GM18873 (cell line): ENCODE measurements around the gene GPR146.
A peak's percentile ranks its signal among the peaks of the same experiment; 100 is the strongest.
"Not testable (repeated sequence)": the region's sequence is repeated elsewhere in the genome, so short reads cannot be mapped to it uniquely, and the experiment has no call there.

ENCODE experiments used
- ATAC-seq: cut with Tn5 transposase; IDR thresholded peaks from one replicate; pipeline ENCODE4 v1.9.1; 2021; ENCODE audit warnings: mild to moderate bottlenecking, moderate library complexity, moderate number of reproducible peaks; ENCODE audit not compliant: unreplicated experiment, low FRiP score

The GPR146 gene

DNA sequence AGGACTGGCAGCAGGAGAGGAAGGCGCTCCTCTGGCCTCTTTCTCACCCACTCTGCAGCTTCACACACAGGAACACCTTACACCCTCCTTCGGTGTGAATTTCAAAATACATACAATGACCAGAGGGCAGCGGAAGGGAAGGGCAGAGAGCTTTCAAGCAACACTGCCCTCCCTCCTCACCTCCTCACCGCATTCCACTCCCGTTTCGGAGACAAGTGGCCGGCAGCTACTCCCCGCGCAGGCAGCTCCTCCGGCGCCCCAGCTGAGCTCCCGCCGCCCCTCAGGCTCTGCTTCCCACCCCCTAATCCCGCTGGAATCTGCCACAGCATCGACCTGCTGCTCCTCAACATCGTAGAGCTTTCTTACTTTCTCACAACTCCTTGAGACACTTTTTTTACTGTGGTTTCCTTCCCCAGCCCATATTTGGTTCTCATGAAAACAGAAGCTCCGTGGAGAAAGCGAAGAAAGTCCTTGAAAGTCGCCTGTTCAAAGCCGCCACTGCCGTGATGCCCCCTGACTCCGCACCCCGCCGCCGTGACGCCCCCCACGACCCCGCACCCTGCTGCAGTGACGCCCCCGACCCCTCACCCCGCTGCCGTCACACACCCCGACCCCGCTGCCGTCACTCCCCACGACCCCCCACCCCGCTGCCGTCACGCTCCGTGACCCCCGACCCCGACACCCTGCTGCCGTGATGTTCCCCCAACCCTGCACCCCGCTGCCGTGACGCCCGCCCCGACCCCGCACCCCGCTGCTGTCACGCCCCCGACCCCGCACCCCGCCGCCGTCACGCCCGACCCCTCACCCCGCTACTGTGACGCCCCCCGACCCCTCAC, 29.0 kb downstream of the GPR146 start:
- no peak for ATAC-seq

- ATAC-seq: not testable (repeated sequence)
Observed at GRCh38 chr7:1074018-1074417, 29.7 kb downstream of the GPR146 start.

- ATAC-seq: no peak
Observed at GRCh38 chr7:1074593-1075431, 30.5 kb downstream of the GPR146 start.

- ATAC-seq: no peak
Observed at GRCh38 chr7:1076184-1077072, 32.1 kb downstream of the GPR146 start.

DNA sequence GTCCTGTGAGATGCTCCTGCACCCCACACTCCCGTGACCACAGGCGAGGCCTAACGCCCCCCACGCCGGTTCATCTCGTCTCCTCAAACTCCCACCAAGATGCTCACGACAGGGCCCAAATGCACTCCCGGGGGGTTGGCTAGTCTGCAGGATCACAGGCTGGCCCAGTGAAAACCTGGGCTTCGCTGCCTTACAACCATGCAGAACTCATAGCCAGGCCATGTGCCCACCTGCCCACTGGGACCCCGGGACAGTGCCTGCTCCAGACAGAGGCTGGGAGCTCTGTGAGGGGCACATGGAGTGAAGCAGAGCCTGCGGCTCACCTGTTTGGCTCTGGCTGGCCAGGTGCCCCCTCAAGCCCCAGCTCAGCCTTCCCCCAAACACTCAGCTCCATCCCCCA, 34.2 kb downstream of the GPR146 start:
- ATAC-seq: no peak

- no peak for ATAC-seq
Observed at GRCh38 chr7:1078985-1079384, 34.6 kb downstream of the GPR146 start.

DNA sequence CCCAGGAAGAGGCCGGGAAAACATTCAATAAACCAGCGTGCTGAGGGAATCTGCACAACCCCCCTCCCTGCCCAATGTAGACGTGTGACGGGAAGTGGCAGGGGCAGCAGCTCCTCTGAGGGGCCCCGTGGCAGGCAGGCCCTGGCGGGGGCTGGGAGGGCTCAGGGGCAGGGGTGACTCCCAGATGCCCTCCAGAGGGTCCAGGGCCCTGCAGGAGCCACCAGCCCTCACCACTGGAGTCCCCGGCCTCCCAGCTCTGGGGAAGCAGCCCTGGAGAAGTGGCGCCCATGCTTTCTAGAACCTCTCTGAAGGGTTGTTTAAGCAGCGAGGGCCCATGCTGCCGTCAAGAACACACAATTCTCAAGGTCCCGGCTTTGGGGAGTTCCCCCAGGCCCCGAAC, 35.2 kb downstream of the GPR146 start:
- no peak for ATAC-seq

GRCh38 chr7:1080252-1080920, 36.0 kb downstream of the GPR146 start:
- no peak for ATAC-seq

DNA sequence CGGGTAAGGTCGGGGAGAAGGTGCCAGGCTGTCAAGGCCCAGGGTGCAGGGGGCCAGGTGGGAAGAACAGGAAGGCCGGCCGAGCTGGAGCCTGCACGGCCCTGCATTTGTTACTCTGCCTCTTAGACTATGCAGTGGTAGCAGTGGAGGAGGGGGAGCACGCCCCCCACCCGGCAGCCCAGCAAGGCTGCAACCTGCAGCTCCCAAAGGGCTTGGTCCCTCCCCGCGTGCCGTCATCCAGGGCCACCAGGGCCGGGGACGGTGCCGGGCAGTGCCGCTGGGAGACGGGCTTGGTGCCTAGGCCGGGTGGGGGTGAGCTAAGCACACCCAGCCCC, 36.5 kb downstream of the GPR146 start:
- ATAC-seq: no peak

DNA sequence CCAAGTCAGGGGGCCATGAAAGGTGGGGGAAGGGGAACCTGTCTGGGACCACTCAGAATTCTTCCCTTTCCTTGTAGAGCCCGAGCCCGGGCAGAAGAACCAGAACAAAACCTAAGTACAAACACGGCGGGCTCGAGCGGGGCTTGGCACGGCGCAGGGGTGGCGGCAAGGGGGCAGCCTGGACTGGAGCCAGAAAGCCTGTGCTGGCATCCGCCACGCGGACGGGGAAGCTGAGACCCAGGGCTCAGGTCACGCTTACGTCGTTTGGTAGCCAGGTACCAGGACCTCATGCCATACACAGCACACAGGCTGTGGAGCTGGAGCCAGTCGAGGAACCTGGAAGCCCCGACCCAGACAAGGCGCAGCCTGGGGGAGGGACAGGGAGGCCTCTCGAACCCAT, 37.0 kb downstream of the GPR146 start:
- no peak for ATAC-seq

- ATAC-seq: no peak
Observed at GRCh38 chr7:1081931-1082401, 37.6 kb downstream of the GPR146 start.

GRCh38 chr7:1083729-1084657, 39.6 kb downstream of the GPR146 start:
- no peak for ATAC-seq

- no peak for ATAC-seq
Observed at GRCh38 chr7:1085266-1085665, 40.9 kb downstream of the GPR146 start.

GRCh38 chr7:1085910-1086421, 41.6 kb downstream of the GPR146 start:
- ATAC-seq: no peak

GRCh38 chr7:1086588-1087464, 42.5 kb downstream of the GPR146 start:
- ATAC-seq: peak; percentile 71

- no peak for ATAC-seq
Observed at GRCh38 chr7:1087465-1087814, 43.1 kb downstream of the GPR146 start.

DNA sequence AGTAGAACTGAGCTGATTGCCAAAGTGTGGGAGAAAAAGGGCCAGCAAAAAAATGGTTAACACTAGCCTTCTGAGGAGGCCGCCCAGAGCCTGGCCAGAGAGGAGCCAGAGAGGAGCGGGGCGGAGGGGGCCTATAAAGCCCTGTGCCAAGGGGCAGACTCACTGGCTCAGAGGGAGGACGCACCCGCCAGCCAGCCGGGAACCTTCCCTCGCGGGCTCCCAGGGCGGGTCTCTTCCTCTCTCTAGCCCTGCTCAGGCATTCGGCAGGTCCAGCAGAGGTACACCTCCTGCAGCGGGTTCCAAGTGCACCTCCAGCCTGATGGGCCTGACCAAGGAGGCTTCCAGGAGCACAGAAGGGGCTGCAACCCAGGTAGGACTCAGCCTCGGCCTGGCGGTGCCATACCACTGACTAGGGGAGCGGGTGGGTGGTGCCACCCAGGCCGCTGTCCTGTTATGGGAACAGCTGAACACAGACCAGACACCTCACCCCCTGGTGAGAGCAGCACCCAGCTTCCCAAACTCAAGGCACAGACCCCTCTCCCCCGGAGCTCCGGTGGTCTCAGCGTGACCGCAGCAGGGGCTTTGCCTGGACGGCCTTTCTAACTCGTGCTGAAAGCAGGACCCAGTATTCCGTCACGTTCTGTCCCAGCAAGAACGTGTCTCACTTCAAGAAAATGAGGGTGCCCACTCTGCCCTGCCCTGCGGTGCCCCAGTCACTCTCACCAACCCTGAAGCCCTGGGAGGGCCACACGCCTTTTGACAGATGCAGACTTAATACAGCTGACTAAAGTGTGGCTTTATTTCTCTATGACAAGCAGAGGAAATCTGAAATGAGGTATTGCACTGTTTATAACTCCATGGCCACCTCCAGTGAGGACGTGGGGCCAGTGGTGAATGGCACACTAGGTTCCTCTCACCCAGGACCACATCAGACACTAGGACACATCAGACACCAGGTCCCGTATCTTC, 43.9 kb downstream of the GPR146 start, which contains the start of gene GPER1:
TSS of gene GPER1 (plus strand) at position 162 of the 969 bp plus-strand sequence. CDS start 3,616 bp downstream, outside the sequence.
- ATAC-seq: no peak
